ENCODE data around the gene FN1.

The FN1 gene

GRCh38 chr2:215397632-215398341 is 38.1 kb downstream of the FN1 start:
- H3K79me1 ChIP-seq (replicated peaks; ENCODE audit: low read length, poor library complexity, severe bottlenecking): no peaks in the 10 kb centered on the region
- no peak overlapping the region for H3K18ac ChIP-seq (ENCODE audit: low read depth in 1 of 2, low read length in 2 of 2)
- peak overlapping the region in 1 of 2 experiments; percentile 21 for H3K4me3 ChIP-seq (ENCODE audit: insufficient read depth in 1 of 2, low read depth in 1 of 2, low read length in 2 of 2)
- no peak overlapping the region for H2AFZ ChIP-seq (ENCODE audit: low read depth, low read length)
- peaks cover 6% of the 10 kb centered on the region for H3K4me1 ChIP-seq (ENCODE audit: control insufficient read depth, insufficient read depth, low read depth, low read length)
- no peak overlapping the region for H3K4me2 ChIP-seq (ENCODE audit: low read length, poor library complexity, severe bottlenecking)
- H2BK120ac ChIP-seq (ENCODE audit: low read depth, low read length): no peak overlapping the region
- H2AK5ac ChIP-seq (ENCODE audit: low read length, severe bottlenecking): no peak overlapping the region
- H3K14ac ChIP-seq (ENCODE audit: low read length in 2 of 2): no peak overlapping the region
- H4K8ac ChIP-seq (ENCODE audit: low read length): no peak overlapping the region
- no peaks in the 10 kb centered on the region for H3K27me3 ChIP-seq (ENCODE audit: control insufficient read depth in 1 of 2, insufficient read depth in 1 of 2, low read length in 2 of 2)
- no peak overlapping the region for H3K23ac ChIP-seq (ENCODE audit: low read length in 2 of 2)
- H3K27ac ChIP-seq (ENCODE audit: low read length, poor library complexity, severe bottlenecking): peak overlapping the region; percentile 27
- peak; percentile 75 for DNase-seq
- H3K36me3 ChIP-seq (ENCODE audit: control insufficient read depth in 1 of 2, insufficient read depth in 2 of 2, low read depth in 1 of 2, low read length in 2 of 2): peaks cover 29 to 96% of the 10 kb centered on the region in 2 experiments
- H2BK5ac ChIP-seq (ENCODE audit: low read depth, low read length, poor library complexity, severe bottlenecking): no peak overlapping the region
- H3K9me3 ChIP-seq (ENCODE audit: control insufficient read depth, low read length): no peaks in the 10 kb centered on the region
- no peak overlapping the region for H3K4ac ChIP-seq (ENCODE audit: low read depth in 1 of 2, low read length in 2 of 2)
- H2BK12ac ChIP-seq (ENCODE audit: low read length in 2 of 2): no peak overlapping the region
- H3K9ac ChIP-seq (ENCODE audit: low read length): peak overlapping the region; percentile 80
- H2BK15ac ChIP-seq (ENCODE audit: low read depth, poor library complexity, severe bottlenecking): no peak overlapping the region
- 64% methylated on average over 8 of the region's 9 CpGs for WGBS
- no peak overlapping the region for H4K91ac ChIP-seq (ENCODE audit: low read length)

GRCh38 chr2:215396595-215397313 is 39.1 kb downstream of the FN1 start:
- Histone ChIP-seq H2BK5ac (ENCODE audit: low read depth, low read length, poor library complexity, severe bottlenecking) (no peak overlapping the region), H3K4ac (ENCODE audit: low read depth in 1 of 2, low read length in 2 of 2) (no peak overlapping the region), H4K8ac (ENCODE audit: low read length) (no peak overlapping the region), H2BK120ac (ENCODE audit: low read depth, low read length) (no peak overlapping the region), H3K18ac (ENCODE audit: low read depth in 1 of 2, low read length in 2 of 2) (no peak overlapping the region), H4K91ac (ENCODE audit: low read length) (no peak overlapping the region), H2BK15ac (ENCODE audit: low read depth, poor library complexity, severe bottlenecking) (no peak overlapping the region), H3K9me3 (ENCODE audit: control insufficient read depth, low read length) (no peaks in the 10 kb centered on the region), H3K36me3 (ENCODE audit: control insufficient read depth in 1 of 2, insufficient read depth in 2 of 2, low read depth in 1 of 2, low read length in 2 of 2) (peaks cover 31 to 96% of the 10 kb centered on the region in 2 experiments), H3K4me2 (ENCODE audit: low read length, poor library complexity, severe bottlenecking) (no peak overlapping the region), H3K27me3 (ENCODE audit: control insufficient read depth in 1 of 2, insufficient read depth in 1 of 2, low read length in 2 of 2) (no peaks in the 10 kb centered on the region), H3K4me1 (ENCODE audit: control insufficient read depth, insufficient read depth, low read depth, low read length) (peaks cover 6% of the 10 kb centered on the region), H3K4me3 (ENCODE audit: insufficient read depth in 1 of 2, low read depth in 1 of 2, low read length in 2 of 2) (no peak overlapping the region), H2AK5ac (ENCODE audit: low read length, severe bottlenecking) (no peak overlapping the region), H3K23ac (ENCODE audit: low read length in 2 of 2) (no peak overlapping the region), H2BK12ac (ENCODE audit: low read length in 2 of 2) (no peak overlapping the region), H3K79me1 (replicated peaks; ENCODE audit: low read length, poor library complexity, severe bottlenecking) (no peaks in the 10 kb centered on the region), H3K14ac (ENCODE audit: low read length in 2 of 2) (no peak overlapping the region), H3K27ac (ENCODE audit: low read length, poor library complexity, severe bottlenecking) (peak overlapping the region; percentile 33), H3K9ac (ENCODE audit: low read length) (peak overlapping the region; percentile 80), H2AFZ (ENCODE audit: low read depth, low read length) (no peak overlapping the region)
- peak; percentile 70 for DNase-seq
- WGBS: 100% methylated on average over 1 of the region's 2 CpGs

- peak overlapping the region; percentile 80 for H3K9ac ChIP-seq (ENCODE audit: low read length)
- H2BK120ac ChIP-seq (ENCODE audit: low read depth, low read length): no peak overlapping the region
- WGBS: 91% methylated on average over 2 of the region's 5 CpGs
- H2AFZ ChIP-seq (ENCODE audit: low read depth, low read length): no peak overlapping the region
- no peak overlapping the region for H3K4me3 ChIP-seq (ENCODE audit: insufficient read depth in 1 of 2, low read depth in 1 of 2, low read length in 2 of 2)
- H4K91ac ChIP-seq (ENCODE audit: low read length): no peak overlapping the region
- no peak for DNase-seq
- no peak overlapping the region for H2AK5ac ChIP-seq (ENCODE audit: low read length, severe bottlenecking)
- no peak overlapping the region for H2BK15ac ChIP-seq (ENCODE audit: low read depth, poor library complexity, severe bottlenecking)
- no peaks in the 10 kb centered on the region for H3K9me3 ChIP-seq (ENCODE audit: control insufficient read depth, low read length)
- no peak overlapping the region for H4K8ac ChIP-seq (ENCODE audit: low read length)
- H3K4me1 ChIP-seq (ENCODE audit: control insufficient read depth, insufficient read depth, low read depth, low read length): peaks cover 8% of the 10 kb centered on the region
- H3K79me1 ChIP-seq (replicated peaks; ENCODE audit: low read length, poor library complexity, severe bottlenecking): no peaks in the 10 kb centered on the region
- H3K4me2 ChIP-seq (ENCODE audit: low read length, poor library complexity, severe bottlenecking): no peak overlapping the region
- no peak overlapping the region for H3K27ac ChIP-seq (ENCODE audit: low read length, poor library complexity, severe bottlenecking)
- no peak overlapping the region for H3K23ac ChIP-seq (ENCODE audit: low read length in 2 of 2)
- H3K4ac ChIP-seq (ENCODE audit: low read depth in 1 of 2, low read length in 2 of 2): no peak overlapping the region
- peaks cover 34 to 96% of the 10 kb centered on the region in 2 experiments for H3K36me3 ChIP-seq (ENCODE audit: control insufficient read depth in 1 of 2, insufficient read depth in 2 of 2, low read depth in 1 of 2, low read length in 2 of 2)
- H2BK5ac ChIP-seq (ENCODE audit: low read depth, low read length, poor library complexity, severe bottlenecking): no peak overlapping the region
- no peaks in the 10 kb centered on the region for H3K27me3 ChIP-seq (ENCODE audit: control insufficient read depth in 1 of 2, insufficient read depth in 1 of 2, low read length in 2 of 2)
- H2BK12ac ChIP-seq (ENCODE audit: low read length in 2 of 2): no peak overlapping the region
- no peak overlapping the region for H3K14ac ChIP-seq (ENCODE audit: low read length in 2 of 2)
- no peak overlapping the region for H3K18ac ChIP-seq (ENCODE audit: low read depth in 1 of 2, low read length in 2 of 2)
These were observed 40.0 kb downstream of the FN1 start for GRCh38 chr2:215395687-215396460.
